H9 (cell line): ENCODE measurements around the gene RAF1. TPM values are rescaled to one million over a fixed set of nuclear protein-coding genes. Genes with fewer than 3 reads are reported as not detected.

Source experiments
- DNase-seq: peaks from one replicate; pipeline ENCODE4 v3.0.0-alpha.2; 2017
- H2AFZ ChIP-seq: one replicate; pipeline ENCODE4 v1.6.1; 2013; ENCODE audit warnings: mild to moderate bottlenecking, low read length, control low read depth, moderate library complexity
- H2AK5ac ChIP-seq: 2 replicates; pipeline ENCODE4 v1.6.1; 2013; ENCODE audit warnings: low read length, control low read depth, mixed read lengths; ENCODE audit not compliant: insufficient read length
- H2BK120ac ChIP-seq: one replicate; pipeline ENCODE4 v1.6.1; 2013; ENCODE audit warnings: low read depth, mild to moderate bottlenecking, low read length, control low read depth, inconsistent platforms; ENCODE audit not compliant: poor library complexity, severe bottlenecking
- H2BK12ac ChIP-seq: 2 replicates; pipeline ENCODE4 v1.6.1; 2013; ENCODE audit warnings: low read length, control low read depth, mixed read lengths, low read depth; ENCODE audit not compliant: insufficient read length
- H2BK15ac ChIP-seq: 2 replicates; pipeline ENCODE4 v1.6.1; 2013; ENCODE audit warnings: low read depth, low read length, control low read depth
- H2BK20ac ChIP-seq: one replicate; pipeline ENCODE4 v1.6.1; 2013; ENCODE audit warnings: low read depth, mild to moderate bottlenecking, low read length, control low read depth, inconsistent platforms; ENCODE audit not compliant: poor library complexity, severe bottlenecking
- H2BK5ac ChIP-seq: 2 replicates; pipeline ENCODE4 v1.6.1; 2013; ENCODE audit warnings: low read length, control low read depth, mixed read lengths; ENCODE audit not compliant: insufficient read length
- H3K14ac ChIP-seq: 2 replicates; pipeline ENCODE4 v1.6.1; 2013; ENCODE audit warnings: low read length, control low read depth; ENCODE audit not compliant: insufficient read depth
- H3K18ac ChIP-seq: 2 replicates; pipeline ENCODE4 v1.6.1; 2013; ENCODE audit warnings: low read depth, mild to moderate bottlenecking, mixed read lengths, low read length, control low read depth; ENCODE audit not compliant: insufficient read length
- H3K23ac ChIP-seq: 2 replicates; pipeline ENCODE4 v1.6.1; 2013; ENCODE audit warnings: low read length, control low read depth, mixed read lengths, low read depth; ENCODE audit not compliant: insufficient read length
- H3K23me2 ChIP-seq: 2 replicates; pipeline ENCODE4 v1.6.1; 2013; ENCODE audit warnings: low read depth, mild to moderate bottlenecking, mixed read lengths, low read length, control low read depth; ENCODE audit not compliant: insufficient read length, poor library complexity, severe bottlenecking
- H3K27ac ChIP-seq: 2 replicates; pipeline ENCODE4 v1.5.1; 2013; ENCODE audit warnings: low read length, control low read depth, mixed read lengths, low read depth; ENCODE audit not compliant: insufficient read length
- H3K27me3 ChIP-seq: 2 replicates; pipeline ENCODE4 v1.6.1; 2013; ENCODE audit warnings: low read length, control low read depth, inconsistent platforms; ENCODE audit not compliant: insufficient read depth
- H3K4ac ChIP-seq: 2 replicates; pipeline ENCODE4 v1.6.1; 2013; ENCODE audit warnings: low read depth, mild to moderate bottlenecking, control low read depth, inconsistent platforms, low read length, moderate library complexity
- H3K4me1 ChIP-seq: 2 replicates; pipeline ENCODE4 v1.6.1; 2013; ENCODE audit warnings: low read length, control low read depth, inconsistent platforms; ENCODE audit not compliant: insufficient read depth
- H3K4me2 ChIP-seq: 2 replicates; pipeline ENCODE4 v1.6.1; 2013; ENCODE audit warnings: low read length, control low read depth, mixed read lengths; ENCODE audit not compliant: insufficient read length, insufficient read depth
- H3K56ac ChIP-seq: 2 replicates; pipeline ENCODE4 v1.6.1; 2013; ENCODE audit warnings: low read depth, mild to moderate bottlenecking, mixed read lengths, low read length, control low read depth; ENCODE audit not compliant: insufficient read length
- H3K79me1 ChIP-seq: 2 replicates; pipeline ENCODE4 v1.6.1; 2013; ENCODE audit warnings: low read depth, mild to moderate bottlenecking, moderate library complexity, low read length, control low read depth, inconsistent platforms; ENCODE audit not compliant: insufficient read depth, poor library complexity, severe bottlenecking
- H3K79me2 ChIP-seq: 2 replicates; pipeline ENCODE4 v1.6.1; 2013; ENCODE audit warnings: low read length, control low read depth, inconsistent platforms; ENCODE audit not compliant: insufficient read depth
- H3K9ac ChIP-seq: 2 replicates; pipeline ENCODE4 v1.6.1; 2013; ENCODE audit warnings: low read length, control low read depth, mixed read lengths; ENCODE audit not compliant: insufficient read length; ENCODE audit errors: extremely low read depth
- H3K9me3 ChIP-seq: one replicate; pipeline ENCODE4 v1.6.1; 2013; ENCODE audit warnings: low read depth, low read length, inconsistent platforms; ENCODE audit not compliant: control insufficient read depth
- H3T11ph ChIP-seq: one replicate; pipeline ENCODE4 v1.6.1; 2013; ENCODE audit warnings: mild to moderate bottlenecking, low read length, control low read depth, inconsistent platforms
- H4K20me1 ChIP-seq: one replicate; pipeline ENCODE4 v1.6.1; 2013; ENCODE audit not compliant: control insufficient read depth, insufficient read length, insufficient read depth
- H4K5ac ChIP-seq: 2 replicates; pipeline ENCODE4 v1.6.1; 2013; ENCODE audit warnings: low read depth, mild to moderate bottlenecking, mixed read lengths, low read length, control low read depth; ENCODE audit not compliant: insufficient read length
- H4K8ac ChIP-seq: replicated peaks from 2 replicates; pipeline ENCODE4 v1.6.1; 2013; ENCODE audit warnings: low read length, control low read depth, mixed read lengths, low read depth; ENCODE audit not compliant: insufficient read length
- H4K91ac ChIP-seq: 2 replicates; pipeline ENCODE4 v1.6.1; 2013; ENCODE audit warnings: low read depth, mild to moderate bottlenecking, moderate library complexity, mixed read lengths, low read length, control low read depth; ENCODE audit not compliant: insufficient read length
- H3K27ac Mint-ChIP-seq, 3 experiments: 2 replicates in 2 of 3; 3 replicates in 1 of 3; pipeline ENCODE4 v1.8.0; 2020 to 2021; ENCODE audit warnings: mixed read lengths in 3 of 3, mild to moderate bottlenecking in 1 of 3, moderate library complexity in 1 of 3
- H3K27me3 Mint-ChIP-seq: 2 replicates; pipeline ENCODE4 v1.8.0; 2021; ENCODE audit warnings: low read depth, mild to moderate bottlenecking, moderate library complexity, mixed read lengths
- H3K36me3 Mint-ChIP-seq, 3 experiments: 2 replicates in 2 of 3; 3 replicates in 1 of 3; pipeline ENCODE4 v1.8.0; 2020 to 2021; ENCODE audit warnings: low read depth in 3 of 3, mixed read lengths in 3 of 3; ENCODE audit not compliant: insufficient read depth in 1 of 3
- H3K4me1 Mint-ChIP-seq, 2 experiments: 2 replicates each; pipeline ENCODE4 v1.8.0; 2020; ENCODE audit warnings: mixed read lengths in 2 of 2
- H3K4me3 Mint-ChIP-seq, 2 experiments: 2 replicates in 1 of 2; 3 replicates in 1 of 2; pipeline ENCODE4 v1.8.0; 2020 to 2021; ENCODE audit warnings: mild to moderate bottlenecking in 2 of 2, mixed read lengths in 2 of 2, moderate library complexity in 1 of 2
- H3K9me3 Mint-ChIP-seq, 2 experiments: 2 replicates in 1 of 2; 3 replicates in 1 of 2; pipeline ENCODE4 v1.8.0; 2020; ENCODE audit warnings: mild to moderate bottlenecking in 2 of 2, mixed read lengths in 2 of 2, moderate library complexity in 1 of 2
- CTCF ChIP-seq: fragments of 200-600 bp; sonication (generic); conservative IDR thresholded peaks from 3 replicates; pipeline ENCODE4 v1.8.0; 2021; ENCODE audit warnings: antibody characterized with exemption, mild to moderate bottlenecking
- WGBS: extraction: QIAGEN DNeasy Blood & Tissue Kit; methylation state at CpG from one replicate; pipeline ENCODE4 v1.1.7; 2013; ENCODE audit warnings: missing lambda C conversion rate, low lambda C conversion rate, mixed read lengths; ENCODE audit not compliant: insufficient read length; ENCODE audit errors: extremely low coverage; 5-methylcytosine and 5-hydroxymethylcytosine counted together
- total RNA-seq: library from RNA; stranded (reverse); gene quantifications from 2 replicates; pipeline ENCODE4 v1.2.1, GENCODE V29; 2021

The RAF1 gene
- total RNA-seq, 1 experiment from 2014 or later: 112 TPM

- WGBS: no CpG with 5 or more reads among the region's 2 CpGs
- no peak overlapping the region for H3T11ph ChIP-seq
Observed at GRCh38 chr3:12707449-12707848, 43.5 kb upstream of the RAF1 start.

More at GRCh38 chr3:12707449-12707848, 43.5 kb upstream of the RAF1 start:
- no peak overlapping the region for H3K27ac Mint-ChIP-seq
- peaks cover 12% of the 10 kb centered on the region for H3K27me3 Mint-ChIP-seq
- Histone ChIP-seq H4K20me1 (no peaks in the 10 kb centered on the region), H2AK5ac (no peak overlapping the region), H3K14ac (no peak overlapping the region), H3K27ac (no peak overlapping the region), H3K4me2 (no peak overlapping the region), H2AFZ (no peak overlapping the region), H2BK120ac (no peak overlapping the region), H3K18ac (no peak overlapping the region), H4K91ac (no peak overlapping the region), H2BK5ac (no peak overlapping the region), H3K4me1 (no peaks in the 10 kb centered on the region), H3K23me2 (no peaks in the 10 kb centered on the region), H3K4ac (no peak overlapping the region), H3K23ac (no peak overlapping the region), H4K8ac (no peak overlapping the region), H3K9ac (no peak overlapping the region), H2BK12ac (no peak overlapping the region), H3K79me2 (no peaks in the 10 kb centered on the region), H3K79me1 (no peaks in the 10 kb centered on the region), H3K56ac (no peak overlapping the region), H2BK15ac (no peak overlapping the region), H3K27me3 (no peaks in the 10 kb centered on the region; the same call in 1 of the 2 replicates), H2BK20ac (no peak overlapping the region), H4K5ac (no peak overlapping the region), H3K9me3 (no peaks in the 10 kb centered on the region)
- no peaks in the 10 kb centered on the region for H3K36me3 Mint-ChIP-seq
- H3K4me1 Mint-ChIP-seq: peaks cover 0 to 5% of the 10 kb centered on the region in 2 experiments; a peak in 1 of 4 replicates
- no peak for DNase-seq
- TF ChIP-seq CTCF: no peak
- no peak overlapping the region for H3K4me3 Mint-ChIP-seq
- H3K9me3 Mint-ChIP-seq: no peaks in the 10 kb centered on the region
